Endothelial cell of umbilical vein (primary cell): ENCODE measurements around the gene ANKLE2. TPM values are rescaled to one million over a fixed set of nuclear protein-coding genes. Genes with fewer than 3 reads are reported as not detected.

Experiments
- BruUV-seq: library from RNA; stranded (reverse); fragments of 400-500 nt; replicated peaks from 2 replicates; lab custom pipeline; 2021; lab: Mats Ljungman, UMichigan
- CTCF ChIA-PET: fragments of 300-600, 350-600 bp; sonication (Branson Sonifier 250); formaldehyde crosslinking; loops from one replicate; lab custom pipeline; 2021; ENCODE audit warnings: antibody characterized with exemption, inconsistent platforms; lab: Charles Lee
- POLR2A ChIA-PET: fragments of 300-600, 350-600 bp; sonication (Branson Sonifier 250); formaldehyde crosslinking; loops from one replicate; lab custom pipeline; 2021; ENCODE audit warnings: antibody characterized with exemption, inconsistent platforms; lab: Charles Lee
- DNase-seq: peaks from one replicate; pipeline ENCODE4 v3.0.0-alpha.2; 2011; ENCODE audit warnings: low read depth, low spot score
- FAIRE-seq: peaks from 2 replicates; lab custom pipeline; 2011; peaks lifted over from hg19 to GRCh38; lab: Jason Lieb, UNC
- H2AFZ ChIP-seq: 2 replicates; pipeline ENCODE4 v1.6.0; 2012; ENCODE audit warnings: low read depth, low read length, control low read depth, inconsistent platforms
- H3K27ac ChIP-seq: 2 replicates; pipeline ENCODE4 v1.5.1; 2011; ENCODE audit warnings: low read depth, mild to moderate bottlenecking, control low read depth, low read length, moderate library complexity; ENCODE audit not compliant: insufficient read depth
- H3K27me3 ChIP-seq, 2 experiments: 2 replicates each; pipeline versions ENCODE4 v1.6.0 to v1.6.1; 2011; ENCODE audit warnings: low read length in 2 of 2, mixed read lengths in 1 of 2; ENCODE audit not compliant: control insufficient read depth in 2 of 2, insufficient read depth in 2 of 2
- H3K36me3 ChIP-seq, 2 experiments: 2 replicates in 1 of 2; 3 replicates in 1 of 2; pipeline ENCODE4 v1.5.1; 2011; ENCODE audit warnings: low read length in 2 of 2, mild to moderate bottlenecking in 1 of 2, moderate library complexity in 1 of 2; ENCODE audit not compliant: control insufficient read depth in 2 of 2, insufficient read depth in 2 of 2; ENCODE audit errors: extremely low read depth in 1 of 2
- H3K4me1 ChIP-seq: 3 replicates; pipeline ENCODE4 v1.5.1; 2011; ENCODE audit warnings: mild to moderate bottlenecking, low read length; ENCODE audit not compliant: control insufficient read depth, insufficient read depth; ENCODE audit errors: extremely low read depth
- H3K4me2 ChIP-seq: 2 replicates; pipeline ENCODE4 v1.6.1; 2011; ENCODE audit warnings: low read length, control low read depth, mixed read lengths; ENCODE audit not compliant: insufficient read depth
- H3K4me3 ChIP-seq, 3 experiments: fragments of 200-600 bp in 1 of 3; sonication (generic), shearing (Covaris generic) in 1 of 3; replicated peaks in 1 of 3; 2 replicates each; pipeline ENCODE4 v1.5.1; 2011 to 2016; ENCODE audit warnings: control low read depth in 3 of 3, low read length in 3 of 3, mild to moderate bottlenecking in 2 of 3, inconsistent platforms in 1 of 3, low read depth in 1 of 3, moderate library complexity in 1 of 3; ENCODE audit not compliant: insufficient read depth in 1 of 3
- H3K79me2 ChIP-seq: 2 replicates; pipeline ENCODE4 v1.6.0; 2012; ENCODE audit warnings: low read length, inconsistent platforms; ENCODE audit not compliant: control insufficient read depth, insufficient read depth
- H3K9ac ChIP-seq: replicated peaks from 2 replicates; pipeline ENCODE3; 2011; ENCODE audit warnings: low read length, control low read depth; ENCODE audit not compliant: insufficient read depth; ENCODE audit errors: extremely low read depth
- H3K9me1 ChIP-seq: replicated peaks from 3 replicates; pipeline ENCODE4 v1.6.0; 2011; ENCODE audit warnings: mild to moderate bottlenecking, low read length; ENCODE audit not compliant: control insufficient read depth, insufficient read depth; ENCODE audit errors: extremely low read depth
- H3K9me3 ChIP-seq: replicated peaks from 2 replicates; pipeline ENCODE4 v1.5.1; 2012; ENCODE audit warnings: low read length, inconsistent platforms; ENCODE audit not compliant: control insufficient read depth, insufficient read depth
- H4K20me1 ChIP-seq: replicated peaks from 2 replicates; pipeline ENCODE3; 2011; ENCODE audit warnings: mild to moderate bottlenecking, low read length; ENCODE audit not compliant: control insufficient read depth, insufficient read depth; ENCODE audit errors: extremely low read depth
- JUN ChIP-seq: IDR thresholded peaks from 2 replicates; pipeline ENCODE4 v1.6.1; 2011; ENCODE audit warnings: borderline replicate concordance, low read depth; ENCODE audit not compliant: insufficient read length, insufficient read depth
- POLR2A ChIP-seq: IDR thresholded peaks from 2 replicates; pipeline ENCODE4 v1.6.1; 2012; ENCODE audit warnings: low read depth, mild to moderate bottlenecking, control low read depth, low read length
- POLR2AphosphoS5 ChIP-seq: IDR thresholded peaks from 2 replicates; pipeline ENCODE4 v1.6.1; 2012; ENCODE audit warnings: low read depth, mild to moderate bottlenecking, control low read depth, low read length, moderate library complexity; ENCODE audit not compliant: insufficient read depth
- dilution Hi-C: fragments of 300-500 bp; cut with MboI; formaldehyde crosslinking; loops from one replicate; pipeline ENCODE4 v1.15.0; 2019; ENCODE audit warnings: low sequenced_read_pairs; ENCODE audit not compliant: extremely low pct_ligation_motif_present
- intact Hi-C: fragments of 100-400 bp; cut with micrococcal nuclease; formaldehyde crosslinking; loops from one replicate; pipeline ENCODE4 v1.10.0; 2022
- polyA plus RNA-seq, 4 experiments: library from polyadenylated mRNA; depleted of rRNA in 3 of 4; stranded (reverse) in 3 of 4; unstranded in 1 of 4; fragments of >200 nt; gene quantifications; 2 replicates each; pipeline versions ENCODE4 v1.2.1 to v1.2.3, GENCODE V29; 2011 to 2012; ENCODE audit warnings: missing spikeins in 1 of 4
- total RNA-seq: library from RNA; stranded (reverse); gene quantifications from 2 replicates; pipeline ENCODE4 v1.2.3, GENCODE V29; 2021
- TF ChIP-seq, protein P1 (sequence below): IDR thresholded peaks from 2 replicates; pipeline ENCODE4 v1.6.1; 2011; ENCODE audit not compliant: insufficient read depth, insufficient read length
- TF ChIP-seq, protein P2 (sequence below), 2 donors: IDR thresholded peaks; 1 replicate in 1 of 2; 2 replicates in 1 of 2; pipeline ENCODE4 v1.5.1; 2011; ENCODE audit warnings: low read length in 2 of 2, mild to moderate bottlenecking in 2 of 2, moderate library complexity in 2 of 2, control low read depth in 1 of 2, inconsistent platforms in 1 of 2, low read depth in 1 of 2; ENCODE audit not compliant: insufficient read depth in 1 of 2; ENCODE audit errors: extremely low read depth in 1 of 2

Gene ANKLE2
- total and polyA plus RNA-seq, 2 donors (not counting 3 experiments of a cell fraction or from before 2014, with no cell fraction given), result 75.8 to 112 TPM

DNA sequence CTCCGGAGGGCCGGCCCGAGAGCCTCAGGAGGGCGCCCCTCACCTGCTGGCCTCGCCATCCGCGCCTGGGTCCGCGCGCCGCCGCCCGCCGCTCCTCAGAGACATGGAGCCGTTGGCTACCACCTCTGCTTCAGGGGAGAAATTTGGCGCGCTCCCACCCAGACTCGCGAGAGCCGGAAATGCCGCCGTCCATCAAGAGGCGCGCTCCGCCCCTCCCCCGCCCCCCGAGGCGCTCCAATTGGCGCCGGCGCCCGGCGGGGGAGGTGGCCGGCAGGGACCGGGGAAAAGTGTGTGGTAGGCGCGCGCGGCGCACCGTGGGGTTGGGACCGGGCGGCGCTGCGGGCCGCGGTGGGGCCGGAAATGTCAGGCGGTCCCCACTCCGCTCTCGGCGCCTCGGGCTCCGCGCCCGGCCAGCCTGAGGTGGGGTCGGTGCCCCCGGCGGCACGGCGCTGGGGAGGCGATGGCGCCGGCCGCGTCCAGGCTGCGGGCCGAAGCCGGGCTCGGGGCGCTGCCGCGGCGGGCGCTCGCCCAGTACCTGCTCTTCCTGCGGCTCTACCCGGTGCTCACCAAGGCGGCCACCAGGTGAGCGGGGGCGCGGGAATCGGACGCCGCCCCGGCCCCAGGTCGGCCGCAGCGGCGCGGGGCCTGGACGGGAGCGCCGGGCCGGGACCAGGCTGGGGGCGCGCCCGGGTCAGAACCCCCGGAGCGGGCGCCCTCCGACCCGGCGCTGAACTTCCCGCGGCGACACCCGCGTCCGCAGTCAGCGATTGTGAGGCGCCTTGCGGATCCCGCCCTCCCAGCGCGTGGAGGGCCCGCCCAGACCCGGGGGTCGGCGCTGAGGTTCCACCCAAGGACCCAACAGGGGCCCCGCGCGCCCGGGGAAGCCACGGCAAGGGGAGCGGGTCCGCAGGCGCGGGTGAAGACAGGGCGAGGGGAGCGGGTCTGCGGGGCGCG is 74.1 kb downstream of the ANKLE2 start, which contains the start of the genes POLE and PXMP2:
Gene POLE (minus strand): TSS at position 132 of the 954 bp plus-strand sequence. CDS start 27 bp downstream, at position 105.
Gene PXMP2 (plus strand): TSS at position 377 of the 954 bp plus-strand sequence. CDS start 84 bp downstream, at position 461.
- H3K79me2 ChIP-seq, result peaks cover 28% of the 10 kb centered on the region
- peak within 1 kb of the TSS; percentile 37 to 77 (median 62) for H3K4me3 ChIP-seq
- dilution Hi-C loops (no loop called here), intact Hi-C loops (loop anchor here (1.0 to 2.0 kb wide), 3 partner anchors 23 to 87 kb away; partner anchors contain the start of genes ANKLE2 and PGAM5)
- FAIRE-seq, result peak; percentile 84
- ChIA-PET CTCF (no interaction called here), POLR2A (interaction anchor here (0.6 kb wide), 1 partner anchor 7 kb away, joined by 4 read pairs; no protein-coding TSS in a partner anchor)
- H2AFZ ChIP-seq, result peak within 1 kb of the TSS; percentile 80
- no peaks in the 10 kb centered on the region for H4K20me1 ChIP-seq
- H3K4me1 ChIP-seq, result no peaks in the 10 kb centered on the region
- peak within 1 kb of the TSS; percentile 45 for H3K4me2 ChIP-seq
- peak within 1 kb of the TSS; percentile 62 for H3K27ac ChIP-seq
- DNase-seq, result peak; percentile 92
- H3K9ac ChIP-seq, result peak within 1 kb of the TSS; percentile 86
- no peaks in the 10 kb centered on the region for H3K27me3 ChIP-seq
- TF ChIP-seq JUN (no peak), POLR2AphosphoS5 (peak; percentile 70), POLR2A (peak; percentile 70)
- TF ChIP-seq, protein P1, sequence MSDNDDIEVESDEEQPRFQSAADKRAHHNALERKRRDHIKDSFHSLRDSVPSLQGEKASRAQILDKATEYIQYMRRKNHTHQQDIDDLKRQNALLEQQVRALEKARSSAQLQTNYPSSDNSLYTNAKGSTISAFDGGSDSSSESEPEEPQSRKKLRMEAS, result peak; percentile 29
- TF ChIP-seq, protein P2, sequence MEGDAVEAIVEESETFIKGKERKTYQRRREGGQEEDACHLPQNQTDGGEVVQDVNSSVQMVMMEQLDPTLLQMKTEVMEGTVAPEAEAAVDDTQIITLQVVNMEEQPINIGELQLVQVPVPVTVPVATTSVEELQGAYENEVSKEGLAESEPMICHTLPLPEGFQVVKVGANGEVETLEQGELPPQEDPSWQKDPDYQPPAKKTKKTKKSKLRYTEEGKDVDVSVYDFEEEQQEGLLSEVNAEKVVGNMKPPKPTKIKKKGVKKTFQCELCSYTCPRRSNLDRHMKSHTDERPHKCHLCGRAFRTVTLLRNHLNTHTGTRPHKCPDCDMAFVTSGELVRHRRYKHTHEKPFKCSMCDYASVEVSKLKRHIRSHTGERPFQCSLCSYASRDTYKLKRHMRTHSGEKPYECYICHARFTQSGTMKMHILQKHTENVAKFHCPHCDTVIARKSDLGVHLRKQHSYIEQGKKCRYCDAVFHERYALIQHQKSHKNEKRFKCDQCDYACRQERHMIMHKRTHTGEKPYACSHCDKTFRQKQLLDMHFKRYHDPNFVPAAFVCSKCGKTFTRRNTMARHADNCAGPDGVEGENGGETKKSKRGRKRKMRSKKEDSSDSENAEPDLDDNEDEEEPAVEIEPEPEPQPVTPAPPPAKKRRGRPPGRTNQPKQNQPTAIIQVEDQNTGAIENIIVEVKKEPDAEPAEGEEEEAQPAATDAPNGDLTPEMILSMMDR (IDR thresholded peaks at IDR 0.05; ENCODE audit: extremely low read depth in 1 of 2, insufficient read depth in 1 of 2, low read depth in 1 of 2, low read length in 2 of 2), result no peak
- H3K9me1 ChIP-seq, result no peaks in the 10 kb centered on the region
- no TSS peak for BruUV-seq
- no peaks in the 10 kb centered on the region for H3K36me3 ChIP-seq
- H3K9me3 ChIP-seq, result no peaks in the 10 kb centered on the region
